GM12872 (cell line): ENCODE data around the gene PRRT1.

ENCODE experiments used
- TF ChIP-seq, protein P1 (sequence below): IDR thresholded peaks from 3 replicates; pipeline ENCODE4 v1.5.1; 2011; ENCODE audit warnings: low read depth, mild to moderate bottlenecking, low read length, moderate library complexity; ENCODE audit not compliant: insufficient read depth

PRRT1 gene

DNA sequence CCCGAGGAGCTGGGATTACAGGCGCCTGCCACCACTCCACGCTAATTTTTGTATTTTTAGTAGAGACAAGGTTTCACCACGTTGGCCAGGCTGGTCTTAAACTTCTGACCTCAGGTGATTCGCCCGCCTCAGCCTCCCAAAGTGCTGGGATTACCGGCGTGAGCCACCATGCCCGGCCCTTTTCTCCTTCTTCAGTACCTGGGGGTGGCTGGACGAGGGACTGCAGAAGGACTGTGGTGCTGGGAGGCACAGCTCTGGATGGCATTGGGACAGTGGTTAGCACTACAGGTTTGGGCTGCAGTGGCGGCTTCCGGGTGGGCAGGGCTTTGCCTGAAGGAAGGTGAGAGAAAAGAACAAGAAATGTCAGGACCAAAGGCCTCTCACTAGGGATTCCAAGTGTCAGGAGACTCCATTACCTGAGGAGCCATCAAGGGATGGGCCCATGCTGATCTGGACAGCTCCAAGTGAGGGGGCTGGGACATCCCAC lies 31.1 kb downstream of the PRRT1 start:
- TF ChIP-seq, protein P1, sequence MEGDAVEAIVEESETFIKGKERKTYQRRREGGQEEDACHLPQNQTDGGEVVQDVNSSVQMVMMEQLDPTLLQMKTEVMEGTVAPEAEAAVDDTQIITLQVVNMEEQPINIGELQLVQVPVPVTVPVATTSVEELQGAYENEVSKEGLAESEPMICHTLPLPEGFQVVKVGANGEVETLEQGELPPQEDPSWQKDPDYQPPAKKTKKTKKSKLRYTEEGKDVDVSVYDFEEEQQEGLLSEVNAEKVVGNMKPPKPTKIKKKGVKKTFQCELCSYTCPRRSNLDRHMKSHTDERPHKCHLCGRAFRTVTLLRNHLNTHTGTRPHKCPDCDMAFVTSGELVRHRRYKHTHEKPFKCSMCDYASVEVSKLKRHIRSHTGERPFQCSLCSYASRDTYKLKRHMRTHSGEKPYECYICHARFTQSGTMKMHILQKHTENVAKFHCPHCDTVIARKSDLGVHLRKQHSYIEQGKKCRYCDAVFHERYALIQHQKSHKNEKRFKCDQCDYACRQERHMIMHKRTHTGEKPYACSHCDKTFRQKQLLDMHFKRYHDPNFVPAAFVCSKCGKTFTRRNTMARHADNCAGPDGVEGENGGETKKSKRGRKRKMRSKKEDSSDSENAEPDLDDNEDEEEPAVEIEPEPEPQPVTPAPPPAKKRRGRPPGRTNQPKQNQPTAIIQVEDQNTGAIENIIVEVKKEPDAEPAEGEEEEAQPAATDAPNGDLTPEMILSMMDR, result no peak

DNA sequence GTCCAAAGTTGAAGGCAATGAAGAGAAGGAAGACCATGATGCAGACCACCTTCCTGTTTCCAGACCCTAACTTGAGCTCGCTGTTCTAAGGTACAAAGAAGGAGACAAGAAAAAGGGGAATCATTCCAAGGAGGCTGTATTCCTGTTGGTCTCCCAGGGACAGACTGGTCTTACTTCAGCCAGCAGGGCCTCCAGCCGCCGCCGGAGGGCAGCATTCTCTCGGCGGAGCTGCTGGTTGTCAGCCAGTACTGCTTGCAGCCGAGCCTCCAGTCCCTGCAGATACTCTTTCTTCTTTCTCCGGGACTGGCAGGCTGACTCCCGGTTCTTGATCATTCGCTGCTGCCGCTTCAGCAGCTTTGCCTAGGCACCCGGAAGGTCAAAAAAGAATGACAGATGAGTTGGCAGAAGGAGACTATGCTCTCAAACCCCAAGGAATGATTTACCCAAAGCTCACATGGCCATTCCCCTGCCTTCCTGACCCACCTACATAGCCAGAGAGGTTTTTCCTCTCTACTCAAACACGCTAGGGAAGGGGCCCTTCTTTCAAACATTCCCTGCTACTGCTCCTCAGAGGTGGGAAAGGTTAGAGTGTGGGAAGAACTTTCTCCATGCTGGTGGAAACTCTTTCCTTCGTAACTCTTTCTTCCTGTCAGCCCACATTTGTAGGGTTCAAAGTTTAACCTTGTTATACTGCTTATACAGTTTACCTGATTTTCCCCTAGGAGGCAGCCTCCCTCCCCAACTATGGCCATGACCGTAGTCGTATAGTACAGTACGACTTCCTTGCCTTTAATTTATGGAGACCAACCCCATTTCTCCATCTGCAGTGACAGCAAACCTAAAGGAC lies 32.7 kb downstream of the PRRT1 start:
- TF ChIP-seq, protein P1, result peak; percentile 98

DNA sequence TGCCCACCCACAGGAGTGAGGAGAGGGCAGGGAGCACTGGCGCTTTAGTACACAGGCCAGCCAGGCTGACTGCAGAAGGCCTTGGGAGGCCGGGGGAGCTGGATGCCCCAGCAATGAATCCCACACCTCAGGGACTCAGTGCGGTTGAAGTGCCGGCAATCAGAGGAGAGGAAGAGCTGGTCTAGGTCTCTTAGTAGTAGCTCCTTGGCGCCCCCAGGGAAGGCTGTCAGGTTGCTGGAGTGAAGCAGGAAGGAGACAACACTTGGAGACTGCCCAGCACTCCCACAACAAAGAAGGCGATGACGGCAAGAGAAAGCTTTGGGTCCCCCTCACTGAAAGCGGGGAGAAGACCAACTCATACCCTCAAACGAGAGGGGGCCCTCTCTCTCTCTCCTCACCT lies 34.3 kb downstream of the PRRT1 start:
- TF ChIP-seq, protein P1, result no peak

DNA sequence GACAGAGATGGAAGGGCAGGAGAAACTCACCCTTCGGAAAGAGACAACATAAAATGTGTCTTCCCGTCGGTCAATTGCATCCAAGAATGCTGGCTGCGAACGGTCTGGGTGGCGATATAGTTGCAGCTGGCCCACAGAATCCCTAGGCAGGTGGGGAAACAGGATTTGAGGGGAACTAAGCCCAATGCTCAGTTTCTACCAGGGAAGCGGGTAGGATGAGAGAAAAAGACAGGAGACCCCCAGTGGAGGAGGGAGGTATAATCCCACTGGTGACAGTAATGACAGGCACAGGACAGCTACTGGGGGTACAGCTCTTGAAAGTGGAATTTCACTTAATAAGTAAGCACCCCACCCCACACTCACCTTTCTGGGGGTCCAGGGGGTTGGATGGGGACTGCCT lies 35.1 kb downstream of the PRRT1 start:
- TF ChIP-seq, protein P1, result peak; percentile 52; the same call in 2 of the 3 replicates

DNA sequence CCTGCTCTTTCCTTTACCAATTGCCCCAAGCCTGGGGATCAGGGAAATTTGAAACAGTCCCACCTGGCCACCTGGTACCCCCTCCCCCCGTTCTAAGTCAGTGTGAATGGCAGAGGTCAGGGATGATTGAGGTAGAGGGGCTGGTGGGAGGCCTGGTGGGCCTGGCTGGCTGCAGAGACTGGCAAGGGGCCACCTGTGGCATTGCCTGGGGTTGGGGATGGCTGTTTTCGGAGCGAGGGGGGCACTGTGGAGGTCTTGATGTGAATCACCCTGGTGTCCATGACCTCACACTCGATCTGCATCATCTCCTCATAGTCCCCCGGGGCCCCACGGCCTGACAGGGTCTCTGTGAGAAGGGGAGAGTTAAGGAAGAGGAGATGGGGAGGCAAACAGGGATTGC lies 36.1 kb downstream of the PRRT1 start:
- TF ChIP-seq, protein P1, result no peak

DNA sequence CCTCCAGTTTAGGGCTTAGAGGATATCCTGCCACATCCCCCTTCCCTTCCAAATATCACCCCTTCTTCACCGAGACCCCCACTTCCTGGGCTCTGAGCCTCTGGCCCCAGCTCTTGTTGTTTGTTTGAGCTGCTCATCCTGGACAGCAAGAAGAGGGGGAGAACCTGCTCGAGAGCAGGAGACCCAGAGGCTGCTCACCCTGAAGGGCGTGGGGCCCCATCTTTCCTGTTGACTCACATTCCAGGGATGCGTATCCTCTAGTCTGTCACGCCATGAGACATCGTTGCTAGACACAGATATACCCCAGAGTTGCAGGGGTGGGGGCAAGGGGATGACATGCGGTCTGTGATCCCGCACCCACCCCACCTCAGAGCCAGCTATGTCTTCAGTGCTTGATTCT lies 36.9 kb downstream of the PRRT1 start:
- TF ChIP-seq, protein P1, result no peak

DNA sequence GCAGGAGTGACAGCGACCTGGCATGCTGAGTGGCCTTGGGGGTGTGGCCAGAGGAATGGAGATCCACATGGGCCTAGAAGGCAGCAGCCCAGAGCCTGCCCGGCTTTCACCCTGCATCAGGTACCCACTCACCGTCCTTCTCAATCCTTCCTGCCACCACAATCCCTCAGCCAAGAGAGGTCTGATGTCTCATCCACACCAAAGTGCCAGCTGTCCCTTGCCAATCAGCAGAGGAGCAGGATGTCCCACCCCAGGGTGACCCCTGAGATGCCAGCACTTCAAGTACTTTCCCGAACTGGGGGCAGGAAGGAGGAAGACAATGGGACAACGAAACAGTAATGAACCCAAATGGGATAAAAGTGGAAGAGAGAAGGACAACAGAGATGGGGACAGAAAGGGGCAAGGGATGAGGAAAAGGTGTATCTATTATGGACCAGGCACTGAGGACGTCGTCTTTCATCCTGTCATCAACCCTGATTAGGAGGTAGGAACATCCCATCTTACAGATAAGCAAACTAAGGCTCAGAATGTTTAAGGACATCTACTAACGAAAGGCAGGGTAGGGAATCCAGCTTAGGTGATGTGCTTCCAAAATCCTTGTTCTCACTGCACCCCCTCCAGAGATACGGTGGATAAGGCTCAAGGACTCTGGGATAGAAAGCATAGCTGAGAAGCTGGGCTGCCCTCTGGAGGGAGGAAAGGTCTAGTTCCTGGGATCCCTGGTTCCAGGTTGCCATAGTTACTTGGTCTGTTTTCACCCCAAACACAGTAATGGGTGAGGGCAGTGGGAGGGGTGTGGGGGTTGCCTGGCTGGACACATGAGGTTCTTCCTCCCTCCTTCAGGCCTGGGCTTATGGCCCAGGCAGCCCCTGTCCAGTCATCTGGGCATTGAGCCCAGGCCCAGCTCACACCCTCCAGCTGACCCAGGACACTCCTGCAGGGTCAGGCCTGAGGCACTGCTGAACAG lies 38.1 kb downstream of the PRRT1 start:
- TF ChIP-seq, protein P1, result no peak
